Measurements from ENCODE around the gene NUP88.
"Not testable (repeated sequence)": the region's sequence is repeated elsewhere in the genome, so short reads cannot be mapped to it uniquely, and the experiment has no call there.

The NUP88 gene

DNA sequence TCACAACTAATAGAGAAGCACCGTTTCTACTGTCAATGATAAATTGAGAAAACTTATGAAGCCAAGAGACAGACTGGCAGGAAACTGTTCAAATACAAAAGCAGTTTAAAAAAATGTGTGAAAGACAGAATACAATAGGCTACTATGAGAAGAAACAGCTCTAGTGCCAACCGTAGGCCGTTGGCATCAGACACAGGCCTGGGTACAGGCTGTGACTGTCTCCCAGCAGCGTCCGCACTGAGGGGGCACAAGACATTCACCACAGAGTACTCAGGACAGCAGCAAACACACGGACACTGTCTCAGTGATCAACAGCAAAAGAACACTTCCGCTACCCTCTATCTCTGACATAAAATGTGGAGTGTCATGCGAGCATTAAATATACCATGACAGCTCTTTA, 27.3 kb upstream of the NUP88 start:
- peaks cover 23% of the 10 kb centered on the region for H3K36me3 ChIP-seq
- H3K4me1 ChIP-seq: no peaks in the 10 kb centered on the region
- no peak overlapping the region for H3K4me3 ChIP-seq (ENCODE audit: low read depth, low read length)
- no peak for DNase-seq
- H3K27me3 ChIP-seq: no peaks in the 10 kb centered on the region
- no peaks in the 10 kb centered on the region for H3K9me3 ChIP-seq
- TF ChIP-seq, protein P1, sequence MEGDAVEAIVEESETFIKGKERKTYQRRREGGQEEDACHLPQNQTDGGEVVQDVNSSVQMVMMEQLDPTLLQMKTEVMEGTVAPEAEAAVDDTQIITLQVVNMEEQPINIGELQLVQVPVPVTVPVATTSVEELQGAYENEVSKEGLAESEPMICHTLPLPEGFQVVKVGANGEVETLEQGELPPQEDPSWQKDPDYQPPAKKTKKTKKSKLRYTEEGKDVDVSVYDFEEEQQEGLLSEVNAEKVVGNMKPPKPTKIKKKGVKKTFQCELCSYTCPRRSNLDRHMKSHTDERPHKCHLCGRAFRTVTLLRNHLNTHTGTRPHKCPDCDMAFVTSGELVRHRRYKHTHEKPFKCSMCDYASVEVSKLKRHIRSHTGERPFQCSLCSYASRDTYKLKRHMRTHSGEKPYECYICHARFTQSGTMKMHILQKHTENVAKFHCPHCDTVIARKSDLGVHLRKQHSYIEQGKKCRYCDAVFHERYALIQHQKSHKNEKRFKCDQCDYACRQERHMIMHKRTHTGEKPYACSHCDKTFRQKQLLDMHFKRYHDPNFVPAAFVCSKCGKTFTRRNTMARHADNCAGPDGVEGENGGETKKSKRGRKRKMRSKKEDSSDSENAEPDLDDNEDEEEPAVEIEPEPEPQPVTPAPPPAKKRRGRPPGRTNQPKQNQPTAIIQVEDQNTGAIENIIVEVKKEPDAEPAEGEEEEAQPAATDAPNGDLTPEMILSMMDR (IDR thresholded peaks at IDR 0.05; ENCODE audit: low read depth, low read length): no peak

DNA sequence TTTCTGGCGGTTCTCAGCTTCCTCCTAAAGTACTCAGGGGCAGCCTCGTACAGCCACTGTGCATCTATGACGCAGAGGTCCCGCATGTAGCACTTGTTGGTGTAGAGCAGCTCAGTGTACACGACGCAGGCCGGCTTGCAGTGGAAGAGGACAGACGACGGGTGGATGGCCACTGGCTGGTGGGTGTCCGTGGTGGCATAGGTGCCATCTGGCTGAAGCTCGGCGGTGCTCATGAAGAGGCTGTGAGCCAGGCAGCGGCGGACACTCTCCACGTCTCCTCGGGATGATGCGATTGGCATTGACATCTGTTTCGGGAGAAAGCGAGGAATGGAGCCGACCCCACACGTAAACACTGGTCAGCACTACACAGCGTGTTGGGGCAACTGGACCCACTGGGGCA, 24.7 kb upstream of the NUP88 start:
- no peak overlapping the region for H3K4me3 ChIP-seq (ENCODE audit: low read depth, low read length)
- H3K4me1 ChIP-seq: no peaks in the 10 kb centered on the region
- peaks cover 20% of the 10 kb centered on the region for H3K36me3 ChIP-seq
- H3K9me3 ChIP-seq: no peaks in the 10 kb centered on the region
- DNase-seq: no peak
- H3K27me3 ChIP-seq: no peaks in the 10 kb centered on the region
- TF ChIP-seq, protein P1 (IDR thresholded peaks at IDR 0.05; ENCODE audit: low read depth, low read length): no peak

GRCh38 chr17:5443728-5444127, 24.3 kb upstream of the NUP88 start:
- Histone ChIP-seq H3K9me3 (no peaks in the 10 kb centered on the region), H3K27me3 (no peaks in the 10 kb centered on the region), H3K36me3 (peaks cover 20% of the 10 kb centered on the region), H3K4me3 (ENCODE audit: low read depth, low read length) (no peak overlapping the region), H3K4me1 (no peaks in the 10 kb centered on the region)
- TF ChIP-seq, protein P1 (IDR thresholded peaks at IDR 0.05; ENCODE audit: low read depth, low read length): no peak
- DNase-seq: no peak

- DNase-seq: no peak
- Histone ChIP-seq H3K27me3 (no peaks in the 10 kb centered on the region), H3K4me1 (no peaks in the 10 kb centered on the region), H3K9me3 (no peaks in the 10 kb centered on the region), H3K4me3 (ENCODE audit: low read depth, low read length) (peak overlapping the region; percentile 27), H3K36me3 (peaks cover 35% of the 10 kb centered on the region)
- TF ChIP-seq, protein P1 (IDR thresholded peaks at IDR 0.05; ENCODE audit: low read depth, low read length): no peak
Observed at GRCh38 chr17:5439446-5439764, 19.9 kb upstream of the NUP88 start.

GRCh38 chr17:5438716-5439445, 19.4 kb upstream of the NUP88 start, which contains the start of gene C1QBP:
Gene C1QBP, minus strand, starts transcription at chr17:5439155. Its CDS starts 82 bp downstream, at chr17:5439073.
- Histone ChIP-seq H3K4me3 (ENCODE audit: low read depth, low read length) (peak within 1 kb of the TSS; percentile 91), H3K27me3 (no peaks in the 10 kb centered on the region), H3K4me1 (no peaks in the 10 kb centered on the region), H3K9me3 (no peaks in the 10 kb centered on the region), H3K36me3 (peaks cover 32% of the 10 kb centered on the region)
- TF ChIP-seq, protein P1 (IDR thresholded peaks at IDR 0.05; ENCODE audit: low read depth, low read length): peak; percentile 75
- peak; percentile 79 for DNase-seq

GRCh38 chr17:5437721-5438317, 18.4 kb upstream of the NUP88 start:
- Histone ChIP-seq H3K4me1 (no peaks in the 10 kb centered on the region), H3K27me3 (no peaks in the 10 kb centered on the region), H3K9me3 (no peaks in the 10 kb centered on the region), H3K36me3 (peaks cover 42% of the 10 kb centered on the region), H3K4me3 (ENCODE audit: low read depth, low read length) (peak overlapping the region; percentile 91)
- TF ChIP-seq, protein P1 (IDR thresholded peaks at IDR 0.05; ENCODE audit: low read depth, low read length): no peak
- DNase-seq: no peak

GRCh38 chr17:5435781-5436315, 16.4 kb upstream of the NUP88 start:
- not testable (repeated sequence) for H3K4me3 ChIP-seq (ENCODE audit: low read depth, low read length); H3K4me1 ChIP-seq; DNase-seq; H3K27me3 ChIP-seq; H3K9me3 ChIP-seq
- peaks cover 54% of the 10 kb centered on the region for H3K36me3 ChIP-seq
